HEK293T (cell line): ENCODE data around the gene SNRNP200.

ENCODE experiments used
- CTCF ChIA-PET: fragments of 350-600 bp; formaldehyde crosslinking; extraction: SDS; loops from one replicate; lab custom pipeline; 2021; ENCODE audit warnings: antibody characterized with exemption, inconsistent platforms; lab: Yijun Ruan, JAX
- POLR2A ChIA-PET: fragments of 350-600 bp; formaldehyde crosslinking; extraction: SDS; loops from one replicate; lab custom pipeline; 2020; ENCODE audit warnings: antibody characterized with exemption, inconsistent platforms; lab: Yijun Ruan, JAX
- DNase-seq: peaks from one replicate; pipeline ENCODE4 v3.0.0; 2012; ENCODE audit warnings: mixed read lengths; ENCODE audit errors: extremely low spot score
- ARNT ChIP-seq: fragments of 450-650 bp; IDR thresholded peaks from 2 replicates; pipeline ENCODE4 v1.6.1; 2017; ENCODE audit warnings: mild to moderate bottlenecking
- BHLHE40 ChIP-seq: fragments of 450-650 bp; IDR thresholded peaks from 2 replicates; pipeline ENCODE4 v1.6.1; 2016; ENCODE audit warnings: mild to moderate bottlenecking, moderate library complexity, borderline replicate concordance
- CTBP1 ChIP-seq: fragments of 450-650 bp; IDR thresholded peaks from 2 replicates; pipeline ENCODE4 v1.6.1; 2016; ENCODE audit warnings: borderline replicate concordance
- ELF4 ChIP-seq: fragments of 450-650 bp; IDR thresholded peaks from 2 replicates; pipeline ENCODE4 v1.6.1; 2017; ENCODE audit warnings: antibody characterized with exemption
- FOXA1 ChIP-seq: fragments of 450-650 bp; IDR thresholded peaks from 2 replicates; pipeline ENCODE4 v1.6.1; 2016; ENCODE audit warnings: mild to moderate bottlenecking
- FOXK2 ChIP-seq: fragments of 450-650 bp; IDR thresholded peaks from 2 replicates; pipeline ENCODE4 v1.6.1; 2016; ENCODE audit warnings: mild to moderate bottlenecking
- FOXM1 ChIP-seq: fragments of 450-650 bp; IDR thresholded peaks from 2 replicates; pipeline ENCODE4 v1.6.1; 2017; ENCODE audit warnings: mild to moderate bottlenecking, borderline replicate concordance
- HDGF ChIP-seq: fragments of 450-650 bp; IDR thresholded peaks from 2 replicates; pipeline ENCODE4 v1.6.1; 2017; ENCODE audit warnings: antibody characterized with exemption, borderline replicate concordance
- L3MBTL2 ChIP-seq: fragments of 450-650 bp; conservative IDR thresholded peaks from 2 replicates; pipeline ENCODE4 v1.6.1; 2016; ENCODE audit warnings: mild to moderate bottlenecking
- LEF1 ChIP-seq: fragments of 450-650 bp; IDR thresholded peaks from 2 replicates; pipeline ENCODE4 v1.6.1; 2017; ENCODE audit warnings: mild to moderate bottlenecking, borderline replicate concordance
- NFRKB ChIP-seq: fragments of 450-650 bp; IDR thresholded peaks from 2 replicates; pipeline ENCODE4 v1.6.1; 2016; ENCODE audit warnings: mild to moderate bottlenecking, moderate library complexity
- PKNOX1 ChIP-seq: fragments of 450-650 bp; IDR thresholded peaks from 2 replicates; pipeline ENCODE4 v1.6.1; 2016
- SP1 ChIP-seq: fragments of 450-650 bp; IDR thresholded peaks from 2 replicates; pipeline ENCODE4 v1.6.1; 2017
- SUZ12 ChIP-seq: fragments of 450-650 bp; IDR thresholded peaks from 2 replicates; pipeline ENCODE4 v1.6.1; 2016; ENCODE audit warnings: mild to moderate bottlenecking
- TARDBP ChIP-seq: fragments of 450-650 bp; IDR thresholded peaks from 2 replicates; pipeline ENCODE4 v1.6.1; 2016
- ZNF384 ChIP-seq: fragments of 450-650 bp; IDR thresholded peaks from 2 replicates; pipeline ENCODE4 v1.6.1; 2016

Gene SNRNP200

GRCh38 chr2:96238266-96238665 lies 67.1 kb downstream of the SNRNP200 start:
- ChIA-PET POLR2A (no interaction called here), CTCF (no interaction called here)
- TF ChIP-seq PKNOX1, result no peak
- no peak for TF ChIP-seq FOXM1
- TF ChIP-seq ARNT, result no peak
- no peak for TF ChIP-seq NFRKB
- TF ChIP-seq ELF4, result no peak
- TF ChIP-seq SUZ12, result no peak
- TF ChIP-seq SP1, result no peak
- no peak for TF ChIP-seq LEF1
- no peak for TF ChIP-seq CTBP1
- TF ChIP-seq HDGF, result no peak
- no peak for TF ChIP-seq FOXA1
- TF ChIP-seq TARDBP, result no peak
- no peak for DNase-seq

GRCh38 chr2:96236882-96237281 lies 68.5 kb downstream of the SNRNP200 start:
- DNase-seq, result no peak
- CTCF ChIA-PET, result interaction anchor here (0.6 kb wide), 1 partner anchor 58 kb away, joined by 3 read pairs; no protein-coding TSS in a partner anchor

GRCh38 chr2:96233880-96234316 lies 71.4 kb downstream of the SNRNP200 start:
- DNase-seq, result no peak
- CTCF ChIA-PET, result no interaction called here
- POLR2A ChIA-PET, result interaction anchor here (0.7 to 3.1 kb wide), 3 partner anchors 25 to 103 kb away, joined by 3 to 15 read pairs (median 4); partner anchors contain the start of gene STARD7
- TF ChIP-seq TARDBP, result no peak
- TF ChIP-seq SP1, result no peak
- no peak for TF ChIP-seq ARNT
- no peak for TF ChIP-seq BHLHE40
- TF ChIP-seq LEF1, result no peak
- no peak for TF ChIP-seq FOXK2
- TF ChIP-seq ELF4, result no peak
- TF ChIP-seq ZNF384, result no peak
- no peak for TF ChIP-seq FOXM1
- TF ChIP-seq SUZ12, result no peak
- TF ChIP-seq PKNOX1, result no peak
- TF ChIP-seq NFRKB, result no peak
- TF ChIP-seq CTBP1, result no peak

More at GRCh38 chr2:96236882-96237281, 68.5 kb downstream of the SNRNP200 start:
- no peak for TF ChIP-seq SUZ12
- TF ChIP-seq LEF1, result no peak
- TF ChIP-seq FOXA1, result no peak
- no peak for TF ChIP-seq NFRKB
- no peak for TF ChIP-seq HDGF
- TF ChIP-seq ZNF384, result no peak
- no peak for TF ChIP-seq FOXK2
- TF ChIP-seq CTBP1, result no peak
- no peak for TF ChIP-seq FOXM1
- TF ChIP-seq L3MBTL2, result no peak
- no peak for TF ChIP-seq BHLHE40
- TF ChIP-seq TARDBP, result no peak
- no peak for TF ChIP-seq SP1
- no peak for TF ChIP-seq ELF4
- no peak for TF ChIP-seq ARNT
- no peak for TF ChIP-seq PKNOX1
- POLR2A ChIA-PET, result interaction anchor here (2.6 kb wide), 1 partner anchor 28 kb away, joined by 8 read pairs; the partner anchor contains the start of gene STARD7

- no peak for DNase-seq
- TF ChIP-seq ELF4, result no peak
- no peak for TF ChIP-seq FOXK2
- no peak for TF ChIP-seq L3MBTL2
- TF ChIP-seq SP1, result no peak
- TF ChIP-seq CTBP1, result no peak
- TF ChIP-seq ARNT, result no peak
- TF ChIP-seq SUZ12, result no peak
- POLR2A ChIA-PET, result interaction anchor here (0.7 to 3.1 kb wide), 3 partner anchors 25 to 103 kb away, joined by 3 to 15 read pairs (median 4); partner anchors contain the start of gene STARD7
- CTCF ChIA-PET, result no interaction called here
Observed at GRCh38 chr2:96233436-96233835, 71.9 kb downstream of the SNRNP200 start.

- CTCF ChIA-PET, result no interaction called here
- no peak for TF ChIP-seq PKNOX1
- TF ChIP-seq FOXM1, result no peak
- TF ChIP-seq TARDBP, result no peak
- POLR2A ChIA-PET, result interaction anchor here (0.8 kb wide), 1 partner anchor 8 kb away, joined by 3 read pairs; no protein-coding TSS in a partner anchor
- no peak for DNase-seq
Observed at GRCh38 chr2:96231316-96231715, 74.0 kb downstream of the SNRNP200 start.

- CTCF ChIA-PET, result no interaction called here
- POLR2A ChIA-PET, result interaction anchor here (1.0 kb wide), 1 partner anchor 17 kb away, joined by 3 read pairs; the partner anchor contains the start of gene STARD7
- no peak for TF ChIP-seq FOXK2
- TF ChIP-seq ARNT, result no peak
- no peak for TF ChIP-seq CTBP1
- no peak for TF ChIP-seq ELF4
- TF ChIP-seq FOXM1, result no peak
- no peak for DNase-seq
Observed at GRCh38 chr2:96225016-96225533, 80.3 kb downstream of the SNRNP200 start.
